Measurements from ENCODE around the gene CRLF1. TPM values are rescaled to one million over a fixed set of nuclear protein-coding genes. Genes with fewer than 3 reads are reported as not detected.

Gene CRLF1
- total RNA-seq, 1 experiment from 2014 or later: 16.2 TPM

GRCh38 chr19:18595475-18595874 lies 11.1 kb downstream of the CRLF1 start:
- no peak overlapping the region for H3K27ac Mint-ChIP-seq
- Histone ChIP-seq H3K79me1 (ENCODE audit: insufficient read depth, low read depth, low read length, poor library complexity, severe bottlenecking) (no peaks in the 10 kb centered on the region), H3K27ac (ENCODE audit: insufficient read length, low read depth, low read length) (no peak overlapping the region), H2AFZ (ENCODE audit: low read length) (no peak overlapping the region), H2BK120ac (ENCODE audit: low read depth, low read length, poor library complexity, severe bottlenecking) (no peak overlapping the region), H3K4me1 (ENCODE audit: insufficient read depth, low read length) (peaks cover 8% of the 10 kb centered on the region; the same call in 1 of the 2 replicates), H2BK5ac (ENCODE audit: insufficient read length, low read length) (no peak overlapping the region), H2BK20ac (ENCODE audit: low read depth, low read length, poor library complexity, severe bottlenecking) (no peak overlapping the region), H3K14ac (ENCODE audit: insufficient read depth, low read length) (no peak overlapping the region), H3K9ac (ENCODE audit: extremely low read depth, insufficient read length, low read length) (no peak overlapping the region), H2BK15ac (ENCODE audit: low read depth, low read length) (no peak overlapping the region), H4K5ac (ENCODE audit: insufficient read length, low read depth, low read length) (no peak overlapping the region), H3K4me2 (ENCODE audit: insufficient read depth, insufficient read length, low read length) (no peak overlapping the region), H3K18ac (ENCODE audit: insufficient read length, low read depth, low read length) (no peak overlapping the region), H4K8ac (replicated peaks; ENCODE audit: insufficient read length, low read depth, low read length) (no peak overlapping the region), H3K56ac (ENCODE audit: insufficient read length, low read depth, low read length) (no peak overlapping the region), H3K27me3 (ENCODE audit: insufficient read depth, low read length) (no peaks in the 10 kb centered on the region), H3K79me2 (ENCODE audit: insufficient read depth, low read length) (no peaks in the 10 kb centered on the region), H3K4ac (ENCODE audit: low read depth, low read length) (no peak overlapping the region), H4K20me1 (ENCODE audit: control insufficient read depth, insufficient read depth, insufficient read length) (no peaks in the 10 kb centered on the region), H3K23ac (ENCODE audit: insufficient read length, low read depth, low read length) (no peak overlapping the region), H3T11ph (ENCODE audit: low read length) (no peak overlapping the region), H2BK12ac (ENCODE audit: insufficient read length, low read depth, low read length) (no peak overlapping the region), H2AK5ac (ENCODE audit: insufficient read length, low read length) (no peak overlapping the region), H3K23me2 (ENCODE audit: insufficient read length, low read depth, low read length, poor library complexity, severe bottlenecking) (peaks cover 13% of the 10 kb centered on the region), H3K9me3 (ENCODE audit: control insufficient read depth, low read depth, low read length) (no peaks in the 10 kb centered on the region), H4K91ac (ENCODE audit: insufficient read length, low read depth, low read length) (no peak overlapping the region)
- no peak for DNase-seq
- H3K9me3 Mint-ChIP-seq: no peaks in the 10 kb centered on the region; a peak in 1 of 5 replicates
- no peak for TF ChIP-seq CTCF (conservative IDR thresholded peaks at IDR 0.05)
- H3K27me3 Mint-ChIP-seq (ENCODE audit: low read depth): peaks cover 34% of the 10 kb centered on the region
- peaks cover 3 to 14% (median 5%) of the 10 kb centered on the region in 3 experiments; a peak in 5 of 7 replicates for H3K36me3 Mint-ChIP-seq (ENCODE audit: insufficient read depth in 1 of 3, low read depth in 3 of 3)
- H3K4me1 Mint-ChIP-seq: peaks cover 34 to 45% of the 10 kb centered on the region in 2 experiments
- WGBS (ENCODE audit: extremely low coverage, insufficient read length, low lambda C conversion rate): no CpG with 5 or more reads among the region's 6 CpGs
- peak overlapping the region in 1 of 2 experiments; percentile 44; a peak in 2 of 5 replicates for H3K4me3 Mint-ChIP-seq

All from H9 (cell line).